ENCODE measurements around the gene ORAI3. TPM values are rescaled to one million over a fixed set of nuclear protein-coding genes. Genes with fewer than 3 reads are reported as not detected.

Gene ORAI3
- total and polyA plus RNA-seq, 2 of the 13 experiments (the other 11 are each of a cell fraction or from before 2014, with no cell fraction given), result 11.4 to 32.0 TPM

- TF ChIP-seq ZNF275 (CRISPR knock-in tag; IDR thresholded peaks at IDR 0.05; ENCODE audit: borderline replicate concordance), result peak; percentile 55
- TF ChIP-seq, protein P1, sequence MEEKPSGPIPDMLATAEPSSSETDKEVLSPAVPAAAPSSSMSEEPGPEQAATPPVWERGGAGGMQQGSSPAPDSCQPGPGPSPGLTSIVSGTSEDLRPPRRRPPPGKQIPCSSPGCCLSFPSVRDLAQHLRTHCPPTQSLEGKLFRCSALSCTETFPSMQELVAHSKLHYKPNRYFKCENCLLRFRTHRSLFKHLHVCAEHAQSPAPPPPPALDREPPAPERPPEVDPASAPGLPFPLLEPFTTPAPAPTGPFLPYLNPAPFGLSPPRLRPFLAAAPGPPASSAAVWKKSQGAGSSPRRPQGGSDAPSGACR (CRISPR knock-in tag; IDR thresholded peaks at IDR 0.05), result peak; percentile 58
- TF ChIP-seq EEA1 (CRISPR knock-in tag; IDR thresholded peaks at IDR 0.05; ENCODE audit: borderline replicate concordance), result no peak; the same call in 1 of the 2 replicates
- TF ChIP-seq ZNF296 (CRISPR knock-in tag; conservative IDR thresholded peaks at IDR 0.05), result no peak
- TF ChIP-seq, protein P2, sequence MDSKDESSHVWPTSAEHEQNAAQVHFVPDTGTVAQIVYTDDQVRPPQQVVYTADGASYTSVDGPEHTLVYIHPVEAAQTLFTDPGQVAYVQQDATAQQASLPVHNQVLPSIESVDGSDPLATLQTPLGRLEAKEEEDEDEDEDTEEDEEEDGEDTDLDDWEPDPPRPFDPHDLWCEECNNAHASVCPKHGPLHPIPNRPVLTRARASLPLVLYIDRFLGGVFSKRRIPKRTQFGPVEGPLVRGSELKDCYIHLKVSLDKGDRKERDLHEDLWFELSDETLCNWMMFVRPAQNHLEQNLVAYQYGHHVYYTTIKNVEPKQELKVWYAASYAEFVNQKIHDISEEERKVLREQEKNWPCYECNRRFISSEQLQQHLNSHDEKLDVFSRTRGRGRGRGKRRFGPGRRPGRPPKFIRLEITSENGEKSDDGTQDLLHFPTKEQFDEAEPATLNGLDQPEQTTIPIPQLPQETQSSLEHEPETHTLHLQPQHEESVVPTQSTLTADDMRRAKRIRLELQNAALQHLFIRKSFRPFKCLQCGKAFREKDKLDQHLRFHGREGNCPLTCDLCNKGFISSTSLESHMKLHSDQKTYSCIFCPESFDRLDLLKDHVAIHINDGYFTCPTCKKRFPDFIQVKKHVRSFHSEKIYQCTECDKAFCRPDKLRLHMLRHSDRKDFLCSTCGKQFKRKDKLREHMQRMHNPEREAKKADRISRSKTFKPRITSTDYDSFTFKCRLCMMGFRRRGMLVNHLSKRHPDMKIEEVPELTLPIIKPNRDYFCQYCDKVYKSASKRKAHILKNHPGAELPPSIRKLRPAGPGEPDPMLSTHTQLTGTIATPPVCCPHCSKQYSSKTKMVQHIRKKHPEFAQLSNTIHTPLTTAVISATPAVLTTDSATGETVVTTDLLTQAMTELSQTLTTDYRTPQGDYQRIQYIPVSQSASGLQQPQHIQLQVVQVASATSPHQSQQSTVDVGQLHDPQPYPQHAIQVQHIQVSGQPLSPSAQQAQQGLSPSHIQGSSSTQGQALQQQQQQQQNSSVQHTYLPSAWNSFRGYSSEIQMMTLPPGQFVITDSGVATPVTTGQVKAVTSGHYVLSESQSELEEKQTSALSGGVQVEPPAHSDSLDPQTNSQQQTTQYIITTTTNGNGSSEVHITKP (CRISPR knock-in tag; IDR thresholded peaks at IDR 0.05; ENCODE audit: low read depth), result peak; percentile 6; the same call in 1 of the 2 replicates
- no peak for TF ChIP-seq ZBTB3 (CRISPR knock-in tag; IDR thresholded peaks at IDR 0.05; ENCODE audit: borderline replicate concordance, low read depth)
- TF ChIP-seq, protein P3, sequence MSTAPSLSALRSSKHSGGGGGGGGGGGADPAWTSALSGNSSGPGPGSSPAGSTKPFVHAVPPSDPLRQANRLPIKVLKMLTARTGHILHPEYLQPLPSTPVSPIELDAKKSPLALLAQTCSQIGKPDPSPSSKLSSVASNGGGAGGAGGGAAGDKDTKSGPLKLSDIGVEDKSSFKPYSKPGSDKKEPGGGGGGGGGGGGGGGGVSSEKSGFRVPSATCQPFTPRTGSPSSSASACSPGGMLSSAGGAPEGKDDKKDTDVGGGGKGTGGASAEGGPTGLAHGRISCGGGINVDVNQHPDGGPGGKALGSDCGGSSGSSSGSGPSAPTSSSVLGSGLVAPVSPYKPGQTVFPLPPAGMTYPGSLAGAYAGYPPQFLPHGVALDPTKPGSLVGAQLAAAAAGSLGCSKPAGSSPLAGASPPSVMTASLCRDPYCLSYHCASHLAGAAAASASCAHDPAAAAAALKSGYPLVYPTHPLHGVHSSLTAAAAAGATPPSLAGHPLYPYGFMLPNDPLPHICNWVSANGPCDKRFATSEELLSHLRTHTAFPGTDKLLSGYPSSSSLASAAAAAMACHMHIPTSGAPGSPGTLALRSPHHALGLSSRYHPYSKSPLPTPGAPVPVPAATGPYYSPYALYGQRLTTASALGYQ (CRISPR knock-in tag; IDR thresholded peaks at IDR 0.05), result peak; percentile 41
- TF ChIP-seq ZNF354B (CRISPR knock-in tag; IDR thresholded peaks at IDR 0.05), result no peak
- peak; percentile 72; the same call in 1 of the 2 replicates for TF ChIP-seq NR2F6 (IDR thresholded peaks at IDR 0.05)
- peak; percentile 71 for TF ChIP-seq NR2F6 (CRISPR knock-in tag; IDR thresholded peaks at IDR 0.05)
- no peak for TF ChIP-seq EHMT2 (IDR thresholded peaks at IDR 0.05; ENCODE audit: borderline replicate concordance, low read depth, low read length)
- TF ChIP-seq ZSCAN30 (CRISPR knock-in tag; IDR thresholded peaks at IDR 0.05), result no peak
- TF ChIP-seq TBL1XR1 (IDR thresholded peaks at IDR 0.05; ENCODE audit: borderline replicate concordance, low read length, partially characterized antibody), result peak; percentile 95
- no peak for TF ChIP-seq RBAK (CRISPR knock-in tag; IDR thresholded peaks at IDR 0.05)
- TF ChIP-seq ZKSCAN1 (IDR thresholded peaks at IDR 0.05; ENCODE audit: low read length), result no peak
- peak; percentile 96 for TF ChIP-seq ZNF574 (CRISPR knock-in tag; IDR thresholded peaks at IDR 0.05)
Measured at GRCh38 chr16:30922420-30922959, 26.4 kb upstream of the ORAI3 start (continued).
